Testis (tissue), 2 donors: Measurements from ENCODE around the gene SECTM1.

ENCODE experiments used
- POLR2A ChIP-seq: fragments of 450-650 bp; IDR thresholded peaks from one replicate; pipeline ENCODE4 v1.6.1; 2017; ENCODE audit warnings: antibody characterized with exemption, mild to moderate bottlenecking, moderate library complexity
- TF ChIP-seq, protein P1 (sequence below), 3 experiments: fragments of 450-650 bp in 2 of 3; fragments of 200-600 bp in 1 of 3; sonication (generic) in 1 of 3; IDR thresholded peaks; one replicate each; pipeline ENCODE4 v1.5.1; 2016 to 2019; ENCODE audit warnings: antibody characterized with exemption in 3 of 3, mild to moderate bottlenecking in 2 of 3, moderate library complexity in 1 of 3

- no peak for TF ChIP-seq POLR2A
- TF ChIP-seq, protein P1, sequence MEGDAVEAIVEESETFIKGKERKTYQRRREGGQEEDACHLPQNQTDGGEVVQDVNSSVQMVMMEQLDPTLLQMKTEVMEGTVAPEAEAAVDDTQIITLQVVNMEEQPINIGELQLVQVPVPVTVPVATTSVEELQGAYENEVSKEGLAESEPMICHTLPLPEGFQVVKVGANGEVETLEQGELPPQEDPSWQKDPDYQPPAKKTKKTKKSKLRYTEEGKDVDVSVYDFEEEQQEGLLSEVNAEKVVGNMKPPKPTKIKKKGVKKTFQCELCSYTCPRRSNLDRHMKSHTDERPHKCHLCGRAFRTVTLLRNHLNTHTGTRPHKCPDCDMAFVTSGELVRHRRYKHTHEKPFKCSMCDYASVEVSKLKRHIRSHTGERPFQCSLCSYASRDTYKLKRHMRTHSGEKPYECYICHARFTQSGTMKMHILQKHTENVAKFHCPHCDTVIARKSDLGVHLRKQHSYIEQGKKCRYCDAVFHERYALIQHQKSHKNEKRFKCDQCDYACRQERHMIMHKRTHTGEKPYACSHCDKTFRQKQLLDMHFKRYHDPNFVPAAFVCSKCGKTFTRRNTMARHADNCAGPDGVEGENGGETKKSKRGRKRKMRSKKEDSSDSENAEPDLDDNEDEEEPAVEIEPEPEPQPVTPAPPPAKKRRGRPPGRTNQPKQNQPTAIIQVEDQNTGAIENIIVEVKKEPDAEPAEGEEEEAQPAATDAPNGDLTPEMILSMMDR (IDR thresholded peaks at IDR 0.05) = no peak
These were observed 29.4 kb downstream of the SECTM1 start for GRCh38 chr17:82303944-82304808.
